CD4-positive, alpha-beta memory T cell (primary cell): ENCODE results near the gene ADIPOR2. TPM values are rescaled to one million over a fixed set of nuclear protein-coding genes. Genes with fewer than 3 reads are reported as not detected.
"Not testable (repeated sequence)": the region's sequence is repeated elsewhere in the genome, so short reads cannot be mapped to it uniquely, and the experiment has no call there.

ENCODE experiments used
- CTCF ChIA-PET: fragments of 350-600 bp; sonication (Branson Sonifier 250); formaldehyde crosslinking; loops from one replicate; lab custom pipeline; 2021; ENCODE audit warnings: inconsistent platforms; ENCODE audit not compliant: partially characterized antibody; lab: Charles Lee
- POLR2A ChIA-PET: fragments of 350-600 bp; sonication (Branson Sonifier 250); formaldehyde crosslinking; loops from one replicate; lab custom pipeline; 2021; ENCODE audit not compliant: partially characterized antibody; lab: Charles Lee
- DNase-seq, 5 donors: peaks; one replicate each; pipeline versions ENCODE4 v3.0.0 to v3.0.0-alpha.2; 2020 to 2022; ENCODE audit warnings: mixed read lengths in 1 of 5
- H3K27ac ChIP-seq: one replicate; pipeline ENCODE4 v1.7.0; 2013; ENCODE audit warnings: low read depth, low read length
- H3K27me3 ChIP-seq: 2 replicates; pipeline ENCODE4 v1.7.0; 2013; ENCODE audit warnings: mild to moderate bottlenecking, low read length, moderate library complexity; ENCODE audit not compliant: insufficient read depth
- H3K36me3 ChIP-seq: 2 replicates; pipeline ENCODE4 v1.7.0; 2013; ENCODE audit warnings: mild to moderate bottlenecking, low read length, moderate library complexity; ENCODE audit not compliant: insufficient read depth
- H3K4me1 ChIP-seq: 2 replicates; pipeline ENCODE4 v1.7.0; 2013; ENCODE audit warnings: mild to moderate bottlenecking, low read length, moderate library complexity; ENCODE audit not compliant: insufficient read depth
- H3K4me3 ChIP-seq, 2 donors: one replicate each; pipeline ENCODE4 v1.7.0; 2013; ENCODE audit warnings: low read length in 2 of 2, mild to moderate bottlenecking in 1 of 2
- H3K9me3 ChIP-seq, 2 donors: one replicate each; pipeline ENCODE4 v1.7.0; 2013; ENCODE audit warnings: low read length in 2 of 2, control low read depth in 1 of 2; ENCODE audit not compliant: control insufficient read depth in 1 of 2
- H3K27ac Mint-ChIP-seq, 7 donors: one replicate each; pipeline ENCODE4 v1.8.0; 2020 to 2021; ENCODE audit warnings: mixed read lengths in 7 of 7, mild to moderate bottlenecking in 6 of 7, inconsistent platforms in 3 of 7, moderate library complexity in 3 of 7
- H3K27me3 Mint-ChIP-seq, 2 donors: one replicate each; pipeline ENCODE4 v1.8.0; 2020 to 2021; ENCODE audit warnings: mixed read lengths in 2 of 2
- H3K36me3 Mint-ChIP-seq, 2 donors: one replicate each; pipeline ENCODE4 v1.8.0; 2020 to 2021; ENCODE audit warnings: mixed read lengths in 2 of 2, inconsistent platforms in 1 of 2, mild to moderate bottlenecking in 1 of 2
- H3K4me1 Mint-ChIP-seq, 4 donors: one replicate each; pipeline ENCODE4 v1.8.0; 2020 to 2021; ENCODE audit warnings: mixed read lengths in 4 of 4, mild to moderate bottlenecking in 1 of 4
- H3K4me3 Mint-ChIP-seq, 8 donors: one replicate each; pipeline ENCODE4 v1.8.0; 2020 to 2021; ENCODE audit warnings: mixed read lengths in 8 of 8, mild to moderate bottlenecking in 7 of 8, moderate library complexity in 6 of 8, inconsistent platforms in 3 of 8
- H3K9me3 Mint-ChIP-seq, 8 donors: one replicate each; pipeline ENCODE4 v1.8.0; 2020 to 2021; ENCODE audit warnings: mixed read lengths in 8 of 8, mild to moderate bottlenecking in 5 of 8, inconsistent platforms in 3 of 8, moderate library complexity in 1 of 8
- intact Hi-C: fragments of 100-400 bp; cut with micrococcal nuclease; formaldehyde crosslinking; loops from one replicate; pipeline ENCODE4 v1.15.1; 2023
- polyA plus RNA-seq, 2 donors: library from polyadenylated mRNA; unstranded; fragments of 300-500 nt; fragmentation: Illumina TruSeq; gene quantifications; one replicate each; pipeline ENCODE4 v1.2.3, GENCODE V29; 2021
- total RNA-seq, 2 experiments: library from RNA; stranded (reverse); gene quantifications; one replicate each; pipeline ENCODE4 v1.2.3, GENCODE V29; 2021

The ADIPOR2 gene
- total and polyA plus RNA-seq, 4 experiments from 2014 or later: 1.8 to 36.2 (median 19.6) TPM

DNA sequence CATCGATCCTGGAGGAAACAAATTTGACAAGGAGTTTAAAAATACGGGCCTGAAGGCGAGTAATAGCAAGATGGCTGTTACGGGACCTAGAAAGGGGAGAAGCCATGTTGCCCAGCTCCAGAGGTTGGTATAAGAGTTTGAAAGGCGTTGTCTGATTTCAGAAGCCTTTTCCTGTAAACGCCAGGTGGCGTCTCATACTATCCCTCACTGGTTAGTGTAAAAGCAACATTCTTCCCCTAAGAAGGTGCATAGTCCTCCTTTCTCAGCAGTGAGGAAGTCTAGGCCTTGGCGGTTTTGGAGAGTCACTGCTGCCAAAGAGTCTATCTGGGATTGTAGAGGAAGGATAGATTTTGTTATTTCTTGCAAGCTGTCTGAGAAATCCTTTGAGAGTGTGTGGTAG lies 20.0 kb downstream of the ADIPOR2 start:
- POLR2A ChIA-PET, H3K27ac ChIP-seq, H3K27me3 Mint-ChIP-seq, H3K4me3 Mint-ChIP-seq, intact Hi-C loops, H3K36me3 ChIP-seq, DNase-seq, H3K9me3 ChIP-seq, H3K4me3 ChIP-seq, H3K27me3 ChIP-seq, CTCF ChIA-PET: not testable (repeated sequence)
- Mint-ChIP-seq H3K4me1 (peaks cover 25 to 52% (median 33%) of the 10 kb centered on the region in 4 donors), H3K36me3 (peaks cover 18 to 28% of the 10 kb centered on the region in 2 donors), H3K27ac (peak overlapping the region in 2 of 7 donors; percentile 23 to 48), H3K9me3 (peaks cover 0 to 11% (median 4%) of the 10 kb centered on the region in 8 donors)
- H3K4me1 ChIP-seq: peaks cover 18% of the 10 kb centered on the region

DNA sequence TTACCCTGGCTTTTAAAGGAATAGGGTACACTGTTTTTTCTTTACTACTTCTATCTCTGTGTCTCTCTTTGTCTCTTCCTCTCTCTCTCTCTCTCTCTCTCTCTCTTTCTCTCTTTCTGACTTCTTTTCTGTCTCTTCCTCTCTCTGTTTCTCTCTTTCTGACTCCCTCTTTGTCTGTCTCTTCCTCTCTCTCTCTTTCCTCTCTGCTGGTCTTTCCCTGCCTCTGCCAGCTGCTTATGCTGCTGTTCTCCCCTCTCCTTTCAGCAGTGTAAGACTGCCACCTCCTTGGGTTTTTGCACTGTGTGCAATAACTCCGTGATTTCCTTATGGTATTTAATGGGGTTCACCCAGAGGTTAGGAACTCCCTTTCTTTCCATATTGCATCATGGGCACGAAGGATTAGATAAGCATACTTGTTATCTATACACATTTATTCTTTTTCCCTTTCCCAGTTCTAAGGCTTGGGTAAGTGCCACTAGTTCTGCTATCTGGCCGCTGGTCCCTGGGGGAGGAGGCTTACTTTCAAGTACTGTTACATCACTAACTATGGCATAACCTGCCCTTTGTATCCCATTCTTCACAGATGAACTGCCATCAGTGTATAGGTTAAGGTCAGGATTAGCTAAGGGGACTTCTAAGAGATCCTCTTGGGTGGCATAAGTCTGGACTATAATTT lies 20.8 kb downstream of the ADIPOR2 start:
- peaks cover 0 to 13% (median 7%) of the 10 kb centered on the region in 8 donors for H3K9me3 Mint-ChIP-seq
- H3K4me3 Mint-ChIP-seq, H3K36me3 ChIP-seq, H3K27ac ChIP-seq, H3K4me3 ChIP-seq, DNase-seq, H3K9me3 ChIP-seq, H3K27me3 Mint-ChIP-seq, CTCF ChIA-PET, POLR2A ChIA-PET, H3K27me3 ChIP-seq, intact Hi-C loops: not testable (repeated sequence)
- H3K36me3 Mint-ChIP-seq: peaks cover 21 to 31% of the 10 kb centered on the region in 2 donors
- H3K4me1 ChIP-seq: peaks cover 10% of the 10 kb centered on the region
- H3K4me1 Mint-ChIP-seq: peaks cover 25 to 52% (median 32%) of the 10 kb centered on the region in 4 donors
- peak overlapping the region in 2 of 7 donors; percentile 54 to 67 for H3K27ac Mint-ChIP-seq

DNA sequence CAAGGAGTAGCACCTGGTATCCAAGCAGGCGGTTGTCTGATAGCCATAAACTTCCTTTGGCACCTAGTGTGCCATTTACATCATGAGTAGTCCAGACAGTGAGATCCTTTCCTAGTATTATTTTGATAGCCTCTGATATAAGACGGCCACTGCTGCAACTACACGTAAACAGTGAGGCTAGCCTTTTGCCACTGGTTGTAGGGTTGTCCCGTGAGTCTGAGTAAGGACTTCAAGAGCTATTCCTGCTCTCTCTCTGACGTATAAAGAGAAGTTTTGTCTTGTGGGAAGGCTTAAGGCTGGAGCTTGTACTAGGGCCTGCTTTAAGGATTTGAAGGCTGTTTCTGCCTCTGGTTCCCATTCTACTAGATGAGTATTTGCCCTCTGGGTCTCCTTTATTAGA lies 21.4 kb downstream of the ADIPOR2 start:
- H3K27me3 Mint-ChIP-seq, H3K9me3 ChIP-seq, CTCF ChIA-PET, H3K4me1 ChIP-seq, H3K27ac Mint-ChIP-seq, H3K27me3 ChIP-seq, H3K4me3 ChIP-seq, H3K4me3 Mint-ChIP-seq, POLR2A ChIA-PET, H3K36me3 ChIP-seq, intact Hi-C loops, H3K27ac ChIP-seq, DNase-seq: not testable (repeated sequence)
- Mint-ChIP-seq H3K36me3 (peaks cover 21 to 31% of the 10 kb centered on the region in 2 donors), H3K9me3 (peaks cover 0 to 13% (median 7%) of the 10 kb centered on the region in 8 donors), H3K4me1 (peaks cover 22 to 52% (median 31%) of the 10 kb centered on the region in 4 donors)

DNA sequence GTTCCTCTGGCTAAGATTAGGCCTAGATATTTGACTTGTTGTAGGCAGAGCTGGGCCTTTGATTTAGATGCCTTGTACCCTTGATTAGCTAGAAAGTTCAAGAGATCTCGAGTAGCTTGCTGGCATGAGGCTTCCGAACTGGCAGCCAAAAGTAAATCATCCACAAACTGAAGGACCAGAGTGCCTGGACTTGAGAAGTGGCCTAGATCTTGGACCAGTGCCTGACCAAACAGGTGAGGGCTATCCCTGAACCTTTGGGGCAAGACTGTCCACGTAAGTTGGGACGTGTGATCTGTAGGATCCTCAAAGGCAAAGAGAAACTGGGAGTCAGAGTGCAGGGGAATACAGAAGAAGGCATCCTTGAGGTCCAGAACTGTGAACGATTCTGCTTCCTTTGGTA lies 22.0 kb downstream of the ADIPOR2 start:
- peaks cover 21 to 31% of the 10 kb centered on the region in 2 donors for H3K36me3 Mint-ChIP-seq
- H3K27ac ChIP-seq, DNase-seq, H3K9me3 ChIP-seq, POLR2A ChIA-PET, H3K27me3 ChIP-seq, CTCF ChIA-PET, H3K4me3 Mint-ChIP-seq, H3K4me1 ChIP-seq, H3K36me3 ChIP-seq, H3K27me3 Mint-ChIP-seq, intact Hi-C loops, H3K4me3 ChIP-seq: not testable (repeated sequence)
- peak overlapping the region in 1 of 7 donors; percentile 63 for H3K27ac Mint-ChIP-seq
- peaks cover 0 to 13% (median 7%) of the 10 kb centered on the region in 8 donors for H3K9me3 Mint-ChIP-seq
- H3K4me1 Mint-ChIP-seq: peaks cover 21 to 53% (median 30%) of the 10 kb centered on the region in 4 donors

DNA sequence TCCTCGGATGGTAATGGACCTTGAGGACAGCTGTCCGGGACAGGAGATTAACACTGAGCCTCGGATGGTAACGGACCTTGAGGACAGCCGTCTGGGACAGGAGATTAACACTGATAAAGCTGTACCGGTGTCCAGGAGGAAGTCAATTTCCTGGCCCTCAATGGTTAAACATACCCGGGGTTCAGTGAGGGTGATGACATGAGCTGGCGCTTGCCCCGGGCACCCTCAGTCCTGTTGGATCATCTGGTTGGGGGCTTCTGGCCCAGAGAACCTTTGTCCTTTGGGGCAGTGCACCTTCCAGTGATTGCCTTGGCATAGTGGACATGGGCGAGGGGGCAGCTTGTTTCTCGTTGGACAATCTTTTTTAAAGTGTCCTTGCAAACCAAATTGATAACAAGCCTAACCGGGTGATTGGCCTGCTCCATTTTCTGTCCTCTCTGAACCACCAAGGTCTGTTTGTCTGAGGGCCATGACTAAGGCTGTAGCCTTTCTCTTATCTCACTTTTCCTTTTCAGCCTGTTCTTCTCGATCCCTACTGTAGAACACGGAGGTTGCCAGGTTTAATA lies 23.0 kb downstream of the ADIPOR2 start:
- H3K27me3 Mint-ChIP-seq, H3K4me1 ChIP-seq, H3K27me3 ChIP-seq, H3K9me3 ChIP-seq, H3K27ac Mint-ChIP-seq, H3K4me3 Mint-ChIP-seq, H3K4me3 ChIP-seq, DNase-seq, intact Hi-C loops, H3K36me3 ChIP-seq, H3K27ac ChIP-seq: not testable (repeated sequence)
- ChIA-PET POLR2A (interaction anchor here (1.2 kb wide), 1 partner anchor 23 kb away, joined by 3 read pairs; the partner anchor contains the start of gene ADIPOR2), CTCF (interaction anchor here (1.9 kb wide), 1 partner anchor 17 kb away, joined by 4 read pairs; no protein-coding TSS in a partner anchor)
- peaks cover 21 to 31% of the 10 kb centered on the region in 2 donors for H3K36me3 Mint-ChIP-seq
- H3K9me3 Mint-ChIP-seq: peaks cover 0 to 13% (median 7%) of the 10 kb centered on the region in 8 donors
- H3K4me1 Mint-ChIP-seq: peaks cover 22 to 57% (median 30%) of the 10 kb centered on the region in 4 donors

DNA sequence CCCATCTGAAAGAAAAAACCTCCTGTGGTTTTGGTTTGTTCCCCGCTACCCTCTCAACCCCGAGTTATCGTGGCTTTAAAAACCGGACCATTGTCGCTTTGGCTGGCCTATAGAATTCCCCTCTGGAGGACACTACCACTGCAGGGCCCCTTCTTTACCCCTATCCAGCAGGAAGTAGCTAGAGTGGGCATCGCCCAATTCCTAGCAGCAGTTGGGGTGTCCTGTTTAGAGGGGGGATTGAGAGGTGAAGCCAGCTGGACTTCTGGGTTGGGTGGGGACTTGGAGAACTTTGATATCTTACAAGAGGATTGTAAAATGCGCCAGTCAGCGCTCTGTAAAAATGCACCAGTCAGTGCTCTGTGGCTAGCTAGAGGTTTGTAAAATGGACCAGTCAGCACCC lies 24.6 kb downstream of the ADIPOR2 start:
- peaks cover 14% of the 10 kb centered on the region for H3K4me1 ChIP-seq
- H3K9me3 Mint-ChIP-seq: peaks cover 0 to 13% (median 7%) of the 10 kb centered on the region in 8 donors
- H3K9me3 ChIP-seq, H3K27me3 ChIP-seq, H3K27me3 Mint-ChIP-seq, H3K4me3 ChIP-seq, H3K36me3 ChIP-seq, H3K4me3 Mint-ChIP-seq, DNase-seq, H3K27ac ChIP-seq, H3K27ac Mint-ChIP-seq, POLR2A ChIA-PET, intact Hi-C loops: not testable (repeated sequence)
- H3K4me1 Mint-ChIP-seq: peaks cover 25 to 64% (median 39%) of the 10 kb centered on the region in 4 donors
- CTCF ChIA-PET: interaction anchor here (1.9 kb wide), 1 partner anchor 15 kb away, joined by 4 read pairs; no protein-coding TSS in a partner anchor
- peaks cover 21 to 31% of the 10 kb centered on the region in 2 donors for H3K36me3 Mint-ChIP-seq

DNA sequence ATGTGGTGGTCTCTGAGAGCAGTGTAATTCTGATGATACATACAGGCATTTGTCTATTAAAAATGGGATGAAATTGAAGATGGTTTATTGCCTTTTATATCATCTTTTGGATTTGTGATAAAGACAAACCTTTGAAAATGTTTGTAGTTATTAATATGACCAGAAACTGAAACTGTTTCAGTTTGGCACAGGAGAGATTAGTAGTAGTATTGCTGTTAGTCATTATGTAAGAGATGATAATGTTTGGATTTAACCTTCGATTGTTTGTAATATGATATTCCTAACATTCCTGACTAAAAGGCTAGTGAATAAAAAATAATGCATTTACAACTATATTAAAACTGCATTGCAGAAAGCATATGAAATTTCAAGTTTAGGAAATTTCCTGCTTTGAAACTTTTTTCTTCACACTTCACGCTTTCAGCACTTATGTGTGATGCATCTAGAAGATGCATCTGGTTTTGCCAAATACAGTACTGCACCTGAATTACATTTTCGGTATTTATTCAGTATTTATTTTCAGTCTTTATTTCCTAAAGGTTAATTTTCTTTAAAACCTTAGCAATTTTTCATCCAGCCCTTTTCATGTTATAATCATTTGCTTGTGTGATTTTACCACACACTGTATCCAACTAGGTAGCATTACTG lies 25.5 kb downstream of the ADIPOR2 start:
- intact Hi-C loops: no loop called here
- Histone ChIP-seq H3K36me3 (no peaks in the 10 kb centered on the region), H3K4me3 (no peak overlapping the region), H3K9me3 (no peaks in the 10 kb centered on the region), H3K27me3 (no peaks in the 10 kb centered on the region), H3K4me1 (peaks cover 14% of the 10 kb centered on the region), H3K27ac (no peak overlapping the region)
- DNase-seq: no peak
- no peak overlapping the region for H3K27ac Mint-ChIP-seq
- ChIA-PET CTCF (no interaction called here), POLR2A (no interaction called here)
- H3K27me3 Mint-ChIP-seq: no peaks in the 10 kb centered on the region
- H3K36me3 Mint-ChIP-seq: peaks cover 21 to 31% of the 10 kb centered on the region in 2 donors
- H3K4me3 Mint-ChIP-seq: no peak overlapping the region
- peaks cover 23 to 62% (median 39%) of the 10 kb centered on the region in 4 donors for H3K4me1 Mint-ChIP-seq
- peaks cover 0 to 13% (median 7%) of the 10 kb centered on the region in 8 donors for H3K9me3 Mint-ChIP-seq
